A673 (cell line): Measurements from ENCODE around the gene UBE2E2.

Experiments
- CTCF ChIP-seq: fragments of 300-800, 200-600 bp; sonication (generic); conservative IDR thresholded peaks from 2 replicates; pipeline ENCODE4 v1.5.1; 2017; ENCODE audit warnings: low read depth, mild to moderate bottlenecking, antibody characterized with exemption, low read length, moderate library complexity, mixed read lengths
- EZH2 ChIP-seq: fragments of 200-600 bp; sonication (generic); IDR thresholded peaks from 2 replicates; pipeline ENCODE4 v1.6.1; 2017; ENCODE audit warnings: borderline replicate concordance, low read depth, mild to moderate bottlenecking, mixed read lengths, antibody characterized with exemption, low read length; ENCODE audit not compliant: poor library complexity, severe bottlenecking

GRCh38 chr3:23254835-23255234 is 51.7 kb downstream of the UBE2E2 start:
- TF ChIP-seq CTCF (no peak), EZH2 (no peak)
